HUES64 (cell line): ENCODE data around the gene PTCD3. TPM values are rescaled to one million over a fixed set of nuclear protein-coding genes. Genes with fewer than 3 reads are reported as not detected.

Experiments
- H3K27ac ChIP-seq: 2 replicates; pipeline ENCODE4 v1.7.0; 2013; ENCODE audit warnings: low read depth, low read length, inconsistent platforms
- H3K27me3 ChIP-seq: 2 replicates; pipeline ENCODE4 v1.6.1; 2013; ENCODE audit warnings: mild to moderate bottlenecking, low read length; ENCODE audit not compliant: insufficient read depth
- H3K36me3 ChIP-seq: 2 replicates; pipeline ENCODE4 v1.6.1; 2013; ENCODE audit warnings: mild to moderate bottlenecking, low read length; ENCODE audit not compliant: insufficient read depth
- H3K4me1 ChIP-seq: 2 replicates; pipeline ENCODE4 v1.6.1; 2013; ENCODE audit warnings: mild to moderate bottlenecking, low read length, moderate library complexity; ENCODE audit not compliant: insufficient read depth
- H3K4me3 ChIP-seq: 2 replicates; pipeline ENCODE4 v1.5.1; 2013; ENCODE audit warnings: mild to moderate bottlenecking, low read length, moderate library complexity
- H3K9ac ChIP-seq: 2 replicates; pipeline ENCODE4 v1.6.1; 2013; ENCODE audit warnings: mild to moderate bottlenecking, low read depth, low read length
- H3K9me3 ChIP-seq: 2 replicates; pipeline ENCODE4 v1.6.1; 2013; ENCODE audit warnings: low read depth, low read length; ENCODE audit not compliant: insufficient read depth
- WGBS: fragments of 150-250, 120-280 bp; methylation state at CpG from one replicate; pipeline ENCODE4 v1.1.7; 2013; ENCODE audit warnings: missing lambda C conversion rate; 5-methylcytosine and 5-hydroxymethylcytosine counted together
- polyA plus RNA-seq, 2 experiments: library from polyadenylated mRNA; stranded (reverse); fragments of 50-300 nt; gene quantifications; one replicate each; pipeline ENCODE4 v1.2.3, GENCODE V29; 2013

PTCD3 gene
- 99.4 TPM for polyA plus RNA-seq (2013, experiment 1 of 2)
- polyA plus RNA-seq (2013, experiment 2 of 2), result 99.2 TPM

GRCh38 chr2:86105969-86106945, at the start of gene PTCD3:
PTCD3 (plus strand) TSS chr2:86106235; CDS start chr2:86106248, 13 bp downstream.
- H3K36me3 ChIP-seq, result peaks cover 67% of the 10 kb centered on the region
- under 1% methylated on average over 43 of the region's 44 CpGs for WGBS

GRCh38 chr2:86056590-86057331, 49.3 kb upstream of the PTCD3 start:
- Histone ChIP-seq H3K36me3 (peaks cover 79% of the 10 kb centered on the region), H3K27me3 (no peaks in the 10 kb centered on the region), H3K4me3 (no peak overlapping the region), H3K9ac (no peak overlapping the region), H3K27ac (no peak overlapping the region), H3K4me1 (no peaks in the 10 kb centered on the region), H3K9me3 (no peaks in the 10 kb centered on the region)
- 98% methylated on average over 4 of the region's 4 CpGs for WGBS

More at GRCh38 chr2:86105969-86106945, at the start of gene PTCD3:
- H3K27ac ChIP-seq, result peak within 1 kb of the TSS; percentile 83
- H3K9ac ChIP-seq, result peak within 1 kb of the TSS; percentile 95
- no peaks in the 10 kb centered on the region for H3K27me3 ChIP-seq
- H3K9me3 ChIP-seq, result no peaks in the 10 kb centered on the region
- peaks cover 13% of the 10 kb centered on the region for H3K4me1 ChIP-seq
- peak within 1 kb of the TSS; percentile 83 for H3K4me3 ChIP-seq

- H3K4me1 ChIP-seq, result no peaks in the 10 kb centered on the region
- WGBS, result 100% methylated on average over 2 of the region's 2 CpGs
- H3K4me3 ChIP-seq, result no peak overlapping the region
- H3K9ac ChIP-seq, result no peak overlapping the region
- no peaks in the 10 kb centered on the region for H3K9me3 ChIP-seq
- H3K27ac ChIP-seq, result no peak overlapping the region
- peaks cover 86% of the 10 kb centered on the region for H3K36me3 ChIP-seq
- no peaks in the 10 kb centered on the region for H3K27me3 ChIP-seq
Measured at GRCh38 chr2:86062043-86062442, 44.0 kb upstream of the PTCD3 start.

- no peaks in the 10 kb centered on the region for H3K4me1 ChIP-seq
- WGBS, result 93% methylated on average over 2 of the region's 2 CpGs
- H3K9me3 ChIP-seq, result no peaks in the 10 kb centered on the region
- peaks cover 96% of the 10 kb centered on the region for H3K36me3 ChIP-seq
- H3K27ac ChIP-seq, result no peak overlapping the region
- H3K27me3 ChIP-seq, result no peaks in the 10 kb centered on the region
- H3K9ac ChIP-seq, result no peak overlapping the region
- no peak overlapping the region for H3K4me3 ChIP-seq
Measured at GRCh38 chr2:86064006-86064405, 42.0 kb upstream of the PTCD3 start.

- Histone ChIP-seq H3K36me3 (peaks cover 98% of the 10 kb centered on the region), H3K27me3 (no peaks in the 10 kb centered on the region), H3K4me3 (no peak overlapping the region), H3K9me3 (no peaks in the 10 kb centered on the region), H3K27ac (no peak overlapping the region), H3K4me1 (no peaks in the 10 kb centered on the region), H3K9ac (no peak overlapping the region)
- WGBS, result 69% methylated on average over 5 of the region's 5 CpGs
Measured at GRCh38 chr2:86065512-86065911, 40.5 kb upstream of the PTCD3 start.

GRCh38 chr2:86066007-86066578, 39.9 kb upstream of the PTCD3 start:
- Histone ChIP-seq H3K9me3 (no peaks in the 10 kb centered on the region), H3K36me3 (peaks cover 98% of the 10 kb centered on the region), H3K27me3 (no peaks in the 10 kb centered on the region), H3K4me3 (no peak overlapping the region), H3K27ac (no peak overlapping the region), H3K4me1 (no peaks in the 10 kb centered on the region), H3K9ac (no peak overlapping the region)
- WGBS, result over 99% methylated on average over 7 of the region's 7 CpGs

- Histone ChIP-seq H3K4me3 (no peak overlapping the region), H3K9ac (no peak overlapping the region), H3K9me3 (no peaks in the 10 kb centered on the region), H3K27me3 (no peaks in the 10 kb centered on the region), H3K36me3 (peaks cover 98% of the 10 kb centered on the region), H3K4me1 (no peaks in the 10 kb centered on the region), H3K27ac (no peak overlapping the region)
Measured at GRCh38 chr2:86066915-86067314, 39.1 kb upstream of the PTCD3 start.

GRCh38 chr2:86068136-86068588, 37.9 kb upstream of the PTCD3 start:
- 72% methylated on average over 5 of the region's 7 CpGs for WGBS

GRCh38 chr2:86068648-86069047, 37.4 kb upstream of the PTCD3 start:
- Histone ChIP-seq H3K36me3 (peaks cover 99% of the 10 kb centered on the region), H3K4me1 (no peaks in the 10 kb centered on the region), H3K9ac (no peak overlapping the region)

More at GRCh38 chr2:86068136-86068588, 37.9 kb upstream of the PTCD3 start:
- H3K4me3 ChIP-seq, result no peak overlapping the region
- no peaks in the 10 kb centered on the region for H3K4me1 ChIP-seq
- no peak overlapping the region for H3K9ac ChIP-seq
- H3K9me3 ChIP-seq, result no peaks in the 10 kb centered on the region
- H3K36me3 ChIP-seq, result peaks cover 99% of the 10 kb centered on the region
- no peaks in the 10 kb centered on the region for H3K27me3 ChIP-seq
- no peak overlapping the region for H3K27ac ChIP-seq

GRCh38 chr2:86069091-86069685, 36.8 kb upstream of the PTCD3 start:
- no peak overlapping the region for H3K27ac ChIP-seq
- H3K36me3 ChIP-seq, result peaks cover 99% of the 10 kb centered on the region
- no peaks in the 10 kb centered on the region for H3K9me3 ChIP-seq
- WGBS, result 64% methylated on average over 6 of the region's 8 CpGs
- H3K4me1 ChIP-seq, result no peaks in the 10 kb centered on the region
- no peak overlapping the region for H3K9ac ChIP-seq
- no peak overlapping the region for H3K4me3 ChIP-seq
- H3K27me3 ChIP-seq, result no peaks in the 10 kb centered on the region

More at GRCh38 chr2:86068648-86069047, 37.4 kb upstream of the PTCD3 start:
- Histone ChIP-seq H3K27me3 (no peaks in the 10 kb centered on the region), H3K9me3 (no peaks in the 10 kb centered on the region), H3K4me3 (no peak overlapping the region), H3K27ac (no peak overlapping the region)
- 97% methylated on average over 5 of the region's 5 CpGs for WGBS
